Peyer's patch (tissue), 4 donors: ENCODE measurements around the gene AUTS2.

Experiments used
- CTCF ChIP-seq, 6 experiments: fragments of 450-650 bp in 4 of 6; fragments of 200-600 bp in 2 of 6; sonication (generic) in 1 of 6; IDR thresholded peaks; one replicate each; pipeline ENCODE4 v1.5.1; 2017 to 2019; ENCODE audit warnings: antibody characterized with exemption in 6 of 6, mild to moderate bottlenecking in 3 of 6, moderate library complexity in 1 of 6
- POLR2A ChIP-seq, 2 donors: fragments of 450-650 bp; IDR thresholded peaks; one replicate each; pipeline ENCODE4 v1.5.1; 2017; ENCODE audit warnings: antibody characterized with exemption in 2 of 2, mild to moderate bottlenecking in 2 of 2, moderate library complexity in 2 of 2

DNA sequence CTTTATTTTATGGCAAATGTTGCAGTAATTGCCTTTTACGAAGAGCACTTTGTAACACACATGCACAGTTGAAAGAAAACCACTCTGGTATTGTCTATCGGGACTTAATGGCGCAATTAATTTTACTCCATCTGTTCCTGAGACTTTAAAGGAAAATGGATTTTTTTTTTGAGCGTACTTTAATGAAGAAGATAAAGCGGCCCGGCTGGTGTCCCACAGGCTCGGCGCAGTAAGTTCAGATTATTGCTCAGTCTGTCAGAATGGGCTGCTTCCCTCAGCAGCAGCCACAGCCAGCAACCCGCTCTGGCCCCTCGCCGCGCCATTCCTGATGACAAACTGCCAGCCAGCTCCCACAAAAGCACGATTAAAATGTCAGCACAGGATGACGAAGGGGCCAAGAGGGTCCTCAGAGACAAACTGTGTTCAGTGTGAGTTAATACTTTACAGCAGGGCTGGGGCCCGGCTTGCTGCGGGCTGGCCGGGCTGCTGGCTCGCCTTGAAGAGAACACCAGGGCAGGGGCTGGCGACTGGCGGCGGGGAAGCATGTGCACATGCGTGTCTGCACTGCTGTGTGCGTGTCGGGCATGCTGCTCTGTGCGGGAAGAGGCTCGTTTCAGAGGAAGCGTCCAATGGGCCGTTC, 1032.7 kb downstream of the AUTS2 start:
- no peak for TF ChIP-seq CTCF (IDR thresholded peaks at IDR 0.05)
- TF ChIP-seq POLR2A (IDR thresholded peaks at IDR 0.05) = no peak
